Skin epidermis (tissue), 12 donors: ENCODE data around the gene ACAD8.
A peak's percentile ranks its signal among the peaks of the same experiment; 100 is the strongest.

Experiments used
- H3K27ac ChIP-seq, 21 experiments: fragments of 200-600 bp; sonication (generic) in 11 of 21; one replicate each; pipeline ENCODE4 v1.5.0; 2020; ENCODE audit warnings: mild to moderate bottlenecking in 3 of 21, inconsistent platforms in 2 of 21, moderate library complexity in 2 of 21
- H3K4me3 ChIP-seq, 7 experiments: fragments of 200-600 bp; sonication (generic) in 2 of 7; one replicate each; pipeline ENCODE4 v1.5.0; 2020; ENCODE audit warnings: inconsistent platforms in 2 of 7, mild to moderate bottlenecking in 2 of 7, moderate library complexity in 1 of 7

The ACAD8 gene

DNA sequence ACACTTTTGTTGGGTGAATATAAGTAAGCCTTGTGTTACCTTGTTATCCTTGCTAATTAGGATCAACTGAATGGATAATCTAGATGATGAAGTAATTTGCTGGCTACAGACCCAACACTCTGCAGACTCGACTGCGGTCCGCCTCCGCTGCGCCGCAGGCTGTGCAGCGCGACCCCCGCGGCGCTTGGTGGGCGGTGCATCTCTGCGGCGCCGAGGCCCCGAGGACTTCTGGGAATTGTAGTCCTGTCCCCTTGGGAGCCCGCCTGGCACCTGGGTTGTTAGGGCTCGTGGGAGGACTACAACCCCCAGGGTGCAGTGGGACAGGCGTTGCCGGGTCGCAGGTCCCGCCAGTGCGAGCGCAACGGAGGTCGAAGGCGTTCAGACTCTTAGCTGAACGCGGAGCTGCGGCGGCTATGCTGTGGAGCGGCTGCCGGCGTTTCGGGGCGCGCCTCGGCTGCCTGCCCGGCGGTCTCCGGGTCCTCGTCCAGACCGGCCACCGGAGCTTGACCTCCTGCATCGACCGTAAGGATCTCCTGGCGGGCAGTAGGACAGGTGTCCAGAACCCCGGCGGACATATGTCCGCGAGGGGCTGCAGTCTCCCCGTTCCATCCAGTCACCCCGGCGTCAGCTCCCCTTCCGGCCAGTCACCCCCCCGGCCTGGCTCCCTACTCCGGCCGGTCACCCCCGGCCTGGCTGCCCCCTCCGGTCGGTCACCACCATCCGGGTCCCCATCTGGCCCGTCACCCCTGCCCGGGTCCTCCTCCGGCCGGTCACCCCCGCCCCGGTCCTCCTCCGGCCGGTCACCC lies at the start of gene ACAD8, which contains the start of gene THYN1:
Gene ACAD8, plus strand, starts transcription at position 381 of the 806 bp plus-strand sequence. Its CDS starts 33 bp downstream, at position 414.
Gene THYN1, minus strand, starts transcription at position 165 of the 806 bp plus-strand sequence. CDS start 470 bp downstream, outside the sequence.
- peak within 1 kb of the TSS; percentile 37 to 93 (median 83) for H3K27ac ChIP-seq
- H3K4me3 ChIP-seq: peak within 1 kb of the TSS; percentile 63 to 97 (median 90)

DNA sequence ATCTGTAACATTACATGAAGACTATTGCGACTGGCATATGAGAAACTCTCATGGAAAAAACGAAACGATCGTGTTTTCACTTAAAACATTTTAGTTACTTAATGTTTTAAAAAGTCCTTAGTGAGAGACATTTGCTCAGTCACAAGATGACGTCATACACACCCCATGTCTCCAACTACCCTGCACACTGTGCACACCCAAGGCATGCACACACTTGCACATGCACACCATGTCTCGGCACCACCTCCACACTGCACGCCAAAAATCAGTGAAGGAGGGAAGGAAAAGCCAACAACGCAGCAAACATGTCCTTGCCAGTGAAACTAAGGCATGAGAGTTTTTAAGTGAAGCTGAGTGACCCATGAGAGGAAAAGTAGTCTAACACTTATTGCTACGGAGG lies 47.6 kb upstream of the ACAD8 start:
- no peak overlapping the region for H3K4me3 ChIP-seq
- peak overlapping the region in 4 of 21 experiments; percentile 29 to 69 (median 52) for H3K27ac ChIP-seq

DNA sequence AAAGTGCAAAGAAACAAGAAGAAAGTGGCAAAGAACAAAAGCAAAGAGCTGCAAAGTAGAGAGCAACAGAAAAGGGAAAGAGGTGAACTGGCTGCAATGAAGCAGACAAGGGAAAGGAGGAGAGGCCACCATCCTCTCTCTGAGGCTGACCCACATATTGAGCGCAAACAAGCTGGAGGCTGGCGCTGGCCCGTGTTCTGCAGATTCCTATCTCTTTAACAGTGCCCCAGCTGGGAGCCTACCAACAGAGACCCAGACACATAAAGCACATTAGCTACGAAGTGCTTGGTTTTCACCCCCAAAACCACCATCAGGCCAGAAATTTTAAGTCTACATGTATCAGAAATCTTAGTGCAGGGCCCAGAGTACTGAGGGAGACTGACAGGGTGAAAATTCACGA lies 47.2 kb upstream of the ACAD8 start:
- H3K4me3 ChIP-seq: no peak overlapping the region

DNA sequence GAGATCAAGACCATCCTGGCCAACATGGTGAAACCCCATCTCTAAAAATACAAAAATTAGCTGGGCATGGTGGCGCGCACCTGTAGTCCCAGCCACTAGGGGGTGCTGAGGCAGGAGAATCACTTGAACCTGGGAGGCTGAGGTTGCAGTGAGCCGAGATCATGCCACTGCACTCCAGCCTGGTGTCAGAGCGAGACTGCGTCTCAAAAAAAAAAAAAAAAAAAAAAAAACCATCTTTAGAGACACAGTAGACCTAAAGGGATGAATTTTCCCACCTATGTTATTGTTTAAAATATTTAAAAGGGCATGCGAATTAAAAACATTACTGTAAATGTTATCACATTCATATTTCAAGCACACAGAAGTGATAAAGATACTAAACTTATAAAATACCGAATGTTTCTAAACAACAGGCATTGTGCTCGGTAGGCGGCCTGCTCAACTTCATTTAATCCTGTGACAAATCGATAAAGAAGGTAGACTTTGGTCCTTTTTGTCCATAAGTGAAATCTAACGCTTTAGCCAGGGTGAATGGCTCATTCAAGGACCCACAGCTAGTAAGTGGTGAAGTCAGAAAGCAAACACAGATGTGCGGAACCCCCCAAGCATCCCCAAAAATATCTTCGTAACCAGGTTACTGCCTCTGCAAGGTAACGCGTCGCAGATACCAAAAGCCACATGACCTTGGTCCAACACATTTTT lies 45.7 kb upstream of the ACAD8 start:
- Histone ChIP-seq H3K27ac (no peak overlapping the region), H3K4me3 (no peak overlapping the region)

More for the DNA sequence above, 47.2 kb upstream of the ACAD8 start:
- H3K27ac ChIP-seq: peak overlapping the region in 5 of 21 experiments; percentile 14 to 69 (median 42)

DNA sequence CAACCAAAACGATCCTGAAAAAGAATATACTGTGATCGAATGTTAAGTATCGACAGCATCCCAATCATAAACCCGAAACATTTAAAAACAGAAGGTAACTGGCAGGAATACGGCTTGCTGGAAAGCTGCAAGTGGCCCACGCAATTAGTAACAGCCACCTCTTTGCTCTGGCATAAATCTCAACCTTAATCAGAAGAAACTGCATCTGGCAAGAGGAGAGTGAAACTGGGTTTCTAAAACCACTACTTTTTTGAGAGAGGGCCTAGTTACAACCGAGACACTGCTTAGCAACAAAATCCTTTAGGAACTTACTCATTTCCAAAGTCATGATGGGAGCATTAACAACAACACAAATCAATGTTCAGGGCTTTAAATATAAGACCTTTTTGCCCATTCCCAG lies 37.5 kb upstream of the ACAD8 start:
- Histone ChIP-seq H3K27ac (no peak overlapping the region), H3K4me3 (no peak overlapping the region)

DNA sequence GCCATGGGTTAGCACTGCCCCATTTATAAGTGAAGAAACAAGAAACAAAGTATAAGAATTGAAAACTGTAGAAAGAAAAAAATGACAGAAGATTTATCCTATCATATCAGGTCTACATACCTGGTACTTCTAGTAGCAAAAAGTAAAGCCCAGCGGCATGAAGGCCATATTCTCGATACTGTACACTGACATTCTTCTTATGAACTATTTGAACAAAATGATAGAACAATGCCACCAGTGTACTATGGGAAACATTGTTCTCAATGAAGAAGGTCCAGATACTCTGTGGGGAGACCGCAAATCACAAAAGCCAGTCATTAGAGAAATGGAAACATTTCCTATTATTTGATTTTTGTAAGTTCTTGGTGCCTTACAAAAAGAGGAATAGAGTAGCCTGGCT lies 36.6 kb upstream of the ACAD8 start:
- Histone ChIP-seq H3K27ac (no peak overlapping the region), H3K4me3 (no peak overlapping the region)

DNA sequence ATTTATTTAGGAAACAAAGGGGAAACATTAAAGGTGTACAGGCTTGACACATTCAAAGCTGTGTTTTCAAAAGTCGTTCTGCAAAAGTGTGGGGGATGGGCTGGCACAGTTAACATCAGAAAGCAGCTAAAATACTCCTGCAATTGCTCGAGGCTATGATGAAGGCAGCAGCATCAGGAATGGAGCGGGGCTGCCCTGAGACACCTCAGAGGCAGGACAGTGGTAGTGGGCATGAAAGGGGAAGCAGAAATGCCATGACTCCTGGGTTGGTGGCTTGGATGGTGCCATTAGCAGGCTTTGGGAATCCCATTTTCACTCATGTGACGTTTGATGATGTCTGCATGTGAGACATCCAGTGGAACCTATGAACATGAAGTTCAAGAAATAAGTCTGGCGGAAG lies 30.2 kb upstream of the ACAD8 start:
- H3K4me3 ChIP-seq: peak overlapping the region; percentile 73 to 98 (median 84)
- peak overlapping the region in 12 of 21 experiments; percentile 63 to 95 (median 92) for H3K27ac ChIP-seq

DNA sequence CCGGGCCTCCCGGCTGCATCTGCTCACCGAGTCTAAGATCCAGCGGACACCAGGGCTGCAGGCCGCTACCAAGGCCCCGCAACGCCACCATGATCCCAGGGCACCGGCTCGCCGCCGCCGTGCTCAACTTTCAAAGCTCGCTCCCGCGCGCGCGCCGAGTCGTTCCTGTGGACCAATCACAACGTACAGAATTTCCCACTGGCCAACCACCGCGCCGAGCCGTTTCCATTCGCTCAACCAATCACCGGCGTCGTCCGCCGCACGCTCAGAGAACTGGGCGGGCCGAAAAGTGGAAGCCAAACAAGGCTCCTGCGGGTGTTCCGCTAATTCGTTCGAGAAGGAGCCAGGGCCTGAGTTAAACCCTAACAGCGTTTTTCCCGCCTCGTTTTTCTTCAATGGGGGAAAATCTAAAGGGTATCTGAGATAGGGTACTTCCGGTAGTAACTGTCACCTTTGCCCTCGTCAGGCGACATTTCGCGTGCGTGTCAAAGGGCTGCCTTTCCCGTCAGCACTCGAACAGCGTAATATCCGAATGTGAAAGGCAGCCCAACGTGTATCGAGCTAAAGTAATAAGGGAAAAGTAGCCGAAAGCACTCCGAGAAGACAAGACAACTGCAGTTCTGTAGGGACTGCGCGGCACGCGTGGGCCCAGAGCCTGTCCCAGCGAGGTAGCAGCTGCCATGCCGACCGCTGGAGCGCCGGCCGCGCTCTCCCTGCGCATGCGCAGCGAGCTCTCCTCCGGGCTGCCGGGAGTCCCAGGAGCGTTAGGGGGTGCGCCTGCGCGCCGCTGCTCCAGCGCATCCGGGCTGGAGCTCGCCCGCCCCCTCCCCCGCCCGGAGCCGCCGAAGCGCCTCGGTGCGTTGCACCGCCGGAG lies 29.3 kb upstream of the ACAD8 start, which contains the start of the genes NCAPD3 and VPS26B:
Gene NCAPD3, minus strand, starts transcription at position 132 of the 874 bp plus-strand sequence. Its CDS starts 41 bp downstream, at position 91.
Gene VPS26B, plus strand, starts transcription at position 836 of the 874 bp plus-strand sequence. CDS start 452 bp downstream, outside the sequence.
- peak within 1 kb of the TSS; percentile 27 to 95 (median 92) for H3K27ac ChIP-seq

DNA sequence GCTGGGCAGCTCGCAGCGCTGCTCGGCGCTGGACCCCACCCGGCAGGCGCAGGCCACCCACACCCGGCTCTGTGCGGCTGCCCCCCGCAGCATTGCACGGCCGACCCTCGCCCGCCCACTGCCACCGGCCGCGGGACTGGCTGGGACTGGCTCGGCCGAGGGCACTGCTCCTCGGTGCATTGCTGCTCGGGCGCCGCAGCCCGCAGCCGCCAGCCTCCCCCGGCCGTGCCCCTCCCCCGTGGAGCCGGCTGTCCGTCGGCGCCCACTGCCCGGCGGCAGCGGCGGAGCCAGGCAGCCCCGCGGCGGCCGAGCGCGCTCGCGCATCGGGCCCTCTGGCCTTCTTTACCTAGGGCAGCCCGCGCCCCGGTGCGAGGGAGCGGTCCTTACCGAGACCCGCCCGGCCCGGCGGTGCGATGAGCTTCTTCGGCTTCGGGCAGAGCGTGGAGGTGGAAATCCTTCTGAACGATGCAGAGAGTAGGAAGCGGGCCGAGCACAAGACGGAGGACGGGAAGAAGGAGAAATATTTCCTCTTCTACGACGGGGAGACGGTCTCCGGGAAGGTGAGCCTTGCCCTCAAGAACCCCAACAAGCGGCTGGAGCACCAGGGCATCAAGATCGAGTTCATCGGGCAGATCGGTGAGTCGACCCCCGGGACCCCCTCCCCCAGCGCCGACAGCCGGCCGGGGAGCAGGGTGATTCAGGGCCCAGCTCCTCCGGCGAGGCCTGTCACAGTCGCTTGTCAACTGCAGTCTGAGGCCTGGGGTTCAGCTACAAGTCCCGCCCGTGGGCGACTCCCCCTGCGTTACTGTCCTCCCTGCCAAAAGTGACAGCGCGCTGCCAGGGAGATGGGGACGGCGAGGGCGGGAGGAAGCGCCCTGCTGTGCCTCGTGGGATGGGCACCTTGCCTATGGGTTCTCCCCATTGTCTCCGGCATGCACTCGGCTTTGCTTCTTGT lies 28.4 kb upstream of the ACAD8 start:
- Histone ChIP-seq H3K27ac (peak overlapping the region; percentile 27 to 95 (median 92)), H3K4me3 (peak overlapping the region; percentile 73 to 98 (median 84))

More for the DNA sequence above, 29.3 kb upstream of the ACAD8 start, which contains the start of the genes NCAPD3 and VPS26B:
- peak within 1 kb of the TSS; percentile 73 to 98 (median 84) for H3K4me3 ChIP-seq

DNA sequence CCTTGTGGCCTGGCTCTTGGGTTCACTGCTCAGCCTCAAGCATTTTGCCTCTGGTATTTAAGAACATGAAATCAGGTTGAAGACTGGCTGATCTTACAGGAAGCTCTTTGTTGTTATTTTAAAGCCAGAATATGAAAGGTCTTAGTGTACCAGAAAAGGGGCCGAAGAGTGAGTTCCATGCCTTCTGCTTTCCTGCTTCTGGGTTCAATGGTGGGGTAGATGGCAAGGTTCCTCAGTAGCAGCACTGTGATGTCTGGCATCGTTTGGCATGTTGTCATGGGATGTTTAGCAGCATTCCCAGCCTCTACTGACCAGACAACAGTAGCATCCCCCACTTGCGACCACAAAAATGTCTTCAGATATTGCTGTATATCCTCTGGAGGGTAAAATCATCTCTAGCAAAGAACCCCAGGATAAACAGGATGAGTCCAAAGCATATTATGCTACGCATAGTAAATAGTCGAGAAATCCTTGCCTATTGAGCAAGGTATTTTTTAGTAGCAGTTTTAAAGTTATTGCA lies 26.5 kb upstream of the ACAD8 start:
- no peak overlapping the region for H3K27ac ChIP-seq
- peak overlapping the region in 1 of 7 experiments; percentile 74 for H3K4me3 ChIP-seq

DNA sequence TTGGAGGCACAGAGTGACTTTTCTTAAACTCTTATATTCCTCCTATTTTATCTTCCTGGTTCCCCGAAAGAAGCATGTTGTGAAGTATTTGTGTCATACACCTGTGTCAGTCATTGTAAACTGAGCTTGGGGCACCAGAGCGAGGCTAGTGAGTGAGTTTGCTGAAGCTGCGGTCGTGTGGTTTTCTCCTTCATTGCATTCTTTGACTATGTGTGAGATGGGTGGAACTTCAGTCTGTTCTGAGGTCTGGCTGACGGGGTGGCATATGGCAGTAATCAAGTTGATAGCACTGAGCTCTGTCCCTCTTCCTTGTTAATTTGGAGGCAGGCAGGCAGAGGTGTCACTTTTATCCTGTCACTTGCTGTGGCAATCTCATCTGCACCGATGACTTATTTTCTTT lies 24.7 kb upstream of the ACAD8 start:
- no peak overlapping the region for H3K4me3 ChIP-seq
- peak overlapping the region in 2 of 21 experiments; percentile 2 to 17 for H3K27ac ChIP-seq

DNA sequence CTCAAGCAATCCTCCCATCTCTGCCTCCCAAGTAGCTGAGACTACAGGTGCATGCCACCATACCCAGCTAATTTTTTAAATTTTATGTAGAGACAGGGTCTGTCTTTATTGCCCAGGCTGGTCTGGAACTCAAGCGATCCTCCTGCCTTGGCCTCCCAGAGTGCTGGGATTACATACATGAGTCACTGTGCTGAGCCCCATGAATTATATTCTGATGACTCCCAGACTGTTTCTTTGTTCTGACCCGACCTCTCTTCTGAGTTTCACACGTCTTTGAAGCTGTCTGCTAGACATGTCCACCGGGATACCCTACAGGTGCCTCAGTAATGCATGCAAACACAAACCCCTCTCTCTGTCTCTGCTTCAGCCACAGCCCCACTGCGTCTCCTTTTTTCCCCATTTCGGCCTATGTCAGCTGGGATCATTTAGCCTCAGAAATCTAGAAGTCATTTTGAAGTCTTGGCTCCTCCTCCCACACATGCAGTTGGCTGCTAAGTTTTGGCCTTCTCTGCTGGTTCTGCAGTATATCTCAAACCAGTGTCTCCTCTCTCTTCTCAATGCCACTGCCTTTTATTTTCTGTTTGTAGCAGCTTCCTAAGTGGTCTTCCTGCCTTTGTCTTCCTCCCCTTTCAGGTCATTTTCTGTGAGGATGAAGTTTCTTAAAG lies 24.1 kb upstream of the ACAD8 start:
- peak overlapping the region in 3 of 21 experiments; percentile 2 to 17 (median 14) for H3K27ac ChIP-seq
- no peak overlapping the region for H3K4me3 ChIP-seq

DNA sequence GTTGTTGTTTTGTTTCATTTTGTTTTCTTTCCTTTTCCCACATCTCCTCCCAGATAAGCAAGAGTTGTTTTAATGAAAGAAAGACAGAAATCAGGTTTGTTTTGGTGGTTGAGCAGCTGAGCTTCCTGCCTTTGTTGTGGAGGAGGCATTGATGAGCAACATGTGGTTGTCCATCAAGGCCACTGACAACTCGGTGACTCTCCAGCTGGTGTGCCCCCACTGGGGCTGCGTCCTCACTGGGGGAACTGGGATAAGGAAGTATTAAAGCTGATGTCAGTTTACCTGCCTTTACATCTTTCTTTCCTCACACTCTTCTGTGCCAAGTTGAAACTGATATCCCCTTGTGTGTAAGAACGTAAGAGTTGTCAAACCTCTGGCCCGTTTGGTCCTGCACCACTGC lies 23.0 kb upstream of the ACAD8 start:
- Histone ChIP-seq H3K4me3 (no peak overlapping the region), H3K27ac (peak overlapping the region in 1 of 21 experiments; percentile 14)

DNA sequence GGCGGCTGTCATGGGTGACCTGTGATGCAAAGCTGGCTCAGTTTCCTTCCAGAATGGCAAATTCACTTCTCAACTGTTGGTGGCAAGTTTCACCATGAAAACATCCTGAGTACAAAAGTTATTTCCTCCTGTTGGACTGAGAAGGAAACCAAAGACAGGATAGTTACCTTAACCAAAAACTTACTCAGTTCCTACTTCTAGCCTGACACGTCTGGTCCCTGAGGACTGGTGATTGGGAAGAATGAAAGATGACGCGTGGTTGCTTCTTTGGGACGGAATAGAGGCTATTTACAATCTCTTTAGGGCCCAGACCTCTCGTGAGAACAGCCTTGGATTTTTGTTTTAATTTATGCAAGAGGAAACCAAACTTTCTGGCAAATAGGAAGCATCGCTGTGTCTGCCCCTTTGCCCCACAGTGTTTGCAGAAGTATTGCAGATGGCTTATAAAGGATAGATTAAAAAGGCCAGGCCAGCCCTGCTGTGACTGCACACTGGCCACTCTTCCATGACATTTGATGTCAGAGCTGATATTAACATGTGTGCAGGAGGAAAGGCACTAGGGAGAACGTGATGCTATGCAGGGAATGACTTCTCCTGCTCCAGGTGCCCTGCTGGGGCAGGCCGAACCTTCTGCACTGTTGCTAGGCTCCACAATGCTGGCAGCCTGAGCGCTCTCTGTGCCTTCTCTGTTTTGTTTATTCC lies 21.3 kb upstream of the ACAD8 start:
- peak overlapping the region in 1 of 21 experiments; percentile 22 for H3K27ac ChIP-seq
- H3K4me3 ChIP-seq: no peak overlapping the region

DNA sequence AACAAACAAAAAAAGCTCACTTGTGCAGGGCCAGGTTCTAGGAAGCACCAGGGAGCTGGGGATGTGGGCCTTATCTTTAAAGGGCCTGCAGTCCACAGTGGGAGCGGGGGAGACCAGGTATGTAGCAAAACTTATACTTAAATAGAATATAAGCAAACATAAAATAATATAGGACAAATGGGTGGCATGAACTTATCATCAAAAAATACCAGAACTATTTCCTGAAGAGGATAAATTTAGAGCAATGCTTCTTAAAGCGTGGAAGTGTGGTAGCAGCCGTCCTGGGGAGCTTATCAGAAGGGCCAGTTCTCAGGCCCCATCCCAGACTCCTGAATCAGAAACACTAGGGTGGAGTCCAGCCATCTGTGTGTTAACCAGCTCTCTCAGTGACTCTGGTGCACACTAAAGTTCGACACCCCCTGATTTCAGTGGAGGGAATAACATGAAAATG lies 19.6 kb upstream of the ACAD8 start:
- H3K4me3 ChIP-seq: no peak overlapping the region
- no peak overlapping the region for H3K27ac ChIP-seq

DNA sequence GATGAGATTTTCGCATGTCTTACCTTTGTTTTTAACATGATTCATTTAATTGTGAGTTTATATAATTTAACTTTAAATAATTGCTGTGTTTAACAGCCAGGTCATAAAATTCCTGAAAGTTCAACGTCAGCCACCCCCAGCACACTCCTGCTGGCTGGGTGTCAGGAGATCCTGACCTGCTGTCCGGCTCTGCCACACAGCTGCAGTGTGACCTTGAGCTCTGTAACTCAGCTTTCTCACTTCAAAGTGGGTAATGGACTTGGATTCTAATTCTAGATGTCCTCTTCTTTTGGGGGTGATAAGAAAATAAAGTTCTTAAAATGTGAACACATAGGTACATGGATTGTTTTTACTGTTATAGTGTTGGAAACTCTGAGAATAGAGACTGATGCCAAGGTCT lies 18.0 kb upstream of the ACAD8 start:
- Histone ChIP-seq H3K27ac (no peak overlapping the region), H3K4me3 (no peak overlapping the region)
